T-helper 2 cell (primary cell): Measurements from ENCODE around the gene MTSS2.

ENCODE experiments used
- DNase-seq, 5 experiments: peaks; one replicate each; pipeline versions ENCODE4 v3.0.0 to v3.0.0-alpha.2; 2012 to 2022

The MTSS2 gene

DNA sequence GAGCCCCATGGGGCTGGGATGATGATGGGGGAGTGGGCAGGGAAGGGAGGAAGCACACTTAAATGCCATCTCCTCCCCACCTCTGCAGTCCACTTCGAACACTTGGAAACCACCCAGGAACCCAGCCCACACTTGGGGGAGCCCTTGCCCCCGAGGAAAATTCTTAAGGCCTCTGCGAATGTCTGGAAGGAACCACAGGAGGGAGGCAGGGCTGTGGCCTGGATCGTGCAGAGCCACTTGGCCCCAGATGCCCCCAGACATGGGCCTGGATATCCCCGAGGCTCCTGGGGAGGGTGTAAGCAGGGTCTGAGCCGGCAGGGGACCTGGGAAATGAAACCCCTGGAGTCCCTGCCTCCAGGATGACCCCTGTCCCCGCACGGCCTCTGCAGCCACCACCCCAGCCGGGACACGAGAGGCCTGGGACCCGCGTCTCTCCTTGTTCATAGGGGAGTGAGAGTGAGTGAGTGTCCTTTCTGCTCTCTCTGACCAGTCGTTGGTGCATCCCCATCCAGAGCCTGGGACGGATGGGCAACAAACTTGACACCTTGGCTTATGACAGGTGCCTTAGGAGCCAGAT, 11.8 kb upstream of the MTSS2 start:
- no peak for DNase-seq

DNA sequence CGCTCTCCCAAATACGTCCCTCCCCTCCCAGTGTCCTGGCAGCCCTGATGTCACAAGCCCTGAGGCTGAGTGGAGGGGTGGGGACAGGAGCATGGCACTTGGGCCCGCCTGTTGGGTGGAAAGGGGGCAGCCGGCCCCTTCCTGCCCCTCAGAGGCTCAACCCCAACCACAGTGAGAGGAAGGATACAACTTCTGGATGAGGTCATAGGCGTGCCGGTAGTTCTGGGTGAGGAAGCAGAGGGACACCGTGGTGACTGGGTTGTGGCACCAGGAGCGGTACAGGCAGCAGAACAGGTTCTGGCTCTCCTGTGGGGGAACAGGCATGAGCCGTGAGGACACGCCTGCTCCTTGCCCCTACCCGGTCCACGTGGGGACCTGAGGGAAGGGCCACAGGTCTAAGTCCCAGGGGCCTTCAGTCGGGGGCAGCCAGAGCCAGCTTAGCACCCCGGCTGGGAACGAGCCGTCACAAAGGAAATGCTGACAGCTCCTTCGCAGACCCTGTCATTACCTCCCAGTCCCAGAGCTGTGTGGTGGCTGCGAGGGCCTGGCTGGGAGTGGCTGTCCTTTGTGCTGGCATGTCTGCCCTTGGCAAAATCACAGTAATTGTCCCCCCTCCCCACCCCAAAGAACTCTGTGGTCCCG, 11.2 kb upstream of the MTSS2 start:
- peak in 1 of 5 experiments; percentile 12 for DNase-seq

DNA sequence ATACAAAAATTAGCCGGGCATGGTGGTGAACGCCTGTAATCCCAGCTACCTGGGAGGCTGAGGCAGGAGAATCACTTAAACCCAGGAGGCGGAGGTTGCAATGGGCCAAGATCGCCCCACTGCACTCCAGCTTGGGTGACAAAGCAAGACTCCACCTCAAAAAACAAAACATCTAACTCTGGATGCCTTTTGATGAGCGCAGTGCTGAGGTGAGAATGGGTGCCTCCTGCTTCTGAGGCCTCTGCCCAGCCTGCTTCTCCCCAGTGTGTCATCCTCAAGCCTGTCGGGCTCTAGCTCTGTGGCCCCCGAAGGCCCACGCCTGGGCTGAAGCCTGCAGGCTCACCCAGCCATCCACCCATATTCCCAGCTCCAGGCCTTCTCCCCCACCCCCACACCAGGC, 10.5 kb upstream of the MTSS2 start:
- DNase-seq, result no peak

DNA sequence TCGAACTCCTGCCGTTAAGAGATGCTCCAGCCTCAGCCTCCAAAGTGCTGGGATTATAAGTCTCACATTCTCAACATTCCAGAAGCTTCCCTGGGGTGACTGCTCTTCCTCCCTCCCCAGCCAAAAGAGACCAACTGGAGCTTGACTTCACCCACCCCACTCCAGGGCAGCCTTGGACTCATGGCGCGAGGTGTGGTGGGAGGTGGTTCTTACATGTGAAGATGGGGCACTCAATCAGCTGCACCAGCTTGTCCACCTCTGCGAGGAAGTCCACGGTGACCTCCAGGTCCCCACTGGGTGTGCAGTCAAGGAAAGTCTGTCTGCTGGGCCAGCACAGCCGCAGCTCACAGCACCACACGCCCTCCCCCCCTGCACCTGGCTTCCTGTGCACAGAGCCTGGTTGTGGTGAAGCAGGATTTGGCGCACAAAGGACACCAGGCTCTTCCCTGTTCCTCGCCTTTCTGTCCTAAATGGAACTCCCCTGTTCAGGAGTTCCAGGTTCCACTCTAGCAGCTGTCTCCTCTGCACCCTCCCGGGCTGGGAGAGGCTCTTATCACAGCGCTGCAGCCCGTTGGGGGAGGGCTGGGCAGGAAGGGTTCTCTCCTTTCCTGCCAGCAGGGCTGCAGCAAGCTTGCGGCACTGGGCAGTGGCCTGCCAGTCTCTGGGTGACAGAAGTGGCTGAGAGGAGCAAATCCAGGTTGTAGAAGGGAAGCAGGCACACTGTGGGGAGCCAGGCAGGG, 9.6 kb upstream of the MTSS2 start:
- DNase-seq, result peak in 1 of 5 experiments; percentile 42

DNA sequence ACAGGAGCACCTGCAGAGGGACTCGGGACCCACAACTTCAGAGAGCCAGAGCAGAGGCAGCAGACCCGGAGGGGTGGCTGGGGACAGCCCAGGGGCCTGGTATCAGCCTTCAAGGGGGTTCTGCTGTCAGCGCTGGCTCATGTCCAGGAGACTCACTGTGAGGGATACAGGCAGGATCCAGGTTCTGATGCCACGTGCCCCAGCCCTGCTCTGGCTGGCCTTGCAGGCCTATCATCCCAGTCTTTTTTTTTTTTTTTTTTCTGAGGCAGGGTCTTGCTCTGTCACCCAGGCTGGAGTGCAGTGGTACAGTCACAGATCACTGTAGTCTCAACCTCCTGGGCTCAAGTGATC, 9.0 kb upstream of the MTSS2 start:
- no peak for DNase-seq

GRCh38 chr16:70694088-70694867, 8.4 kb upstream of the MTSS2 start:
- no peak for DNase-seq

GRCh38 chr16:70692873-70693671, 7.2 kb upstream of the MTSS2 start:
- DNase-seq, result no peak

GRCh38 chr16:70692130-70692872, 6.4 kb upstream of the MTSS2 start:
- no peak for DNase-seq

- DNase-seq, result no peak
Observed at GRCh38 chr16:70691223-70692129, 5.6 kb upstream of the MTSS2 start.

DNA sequence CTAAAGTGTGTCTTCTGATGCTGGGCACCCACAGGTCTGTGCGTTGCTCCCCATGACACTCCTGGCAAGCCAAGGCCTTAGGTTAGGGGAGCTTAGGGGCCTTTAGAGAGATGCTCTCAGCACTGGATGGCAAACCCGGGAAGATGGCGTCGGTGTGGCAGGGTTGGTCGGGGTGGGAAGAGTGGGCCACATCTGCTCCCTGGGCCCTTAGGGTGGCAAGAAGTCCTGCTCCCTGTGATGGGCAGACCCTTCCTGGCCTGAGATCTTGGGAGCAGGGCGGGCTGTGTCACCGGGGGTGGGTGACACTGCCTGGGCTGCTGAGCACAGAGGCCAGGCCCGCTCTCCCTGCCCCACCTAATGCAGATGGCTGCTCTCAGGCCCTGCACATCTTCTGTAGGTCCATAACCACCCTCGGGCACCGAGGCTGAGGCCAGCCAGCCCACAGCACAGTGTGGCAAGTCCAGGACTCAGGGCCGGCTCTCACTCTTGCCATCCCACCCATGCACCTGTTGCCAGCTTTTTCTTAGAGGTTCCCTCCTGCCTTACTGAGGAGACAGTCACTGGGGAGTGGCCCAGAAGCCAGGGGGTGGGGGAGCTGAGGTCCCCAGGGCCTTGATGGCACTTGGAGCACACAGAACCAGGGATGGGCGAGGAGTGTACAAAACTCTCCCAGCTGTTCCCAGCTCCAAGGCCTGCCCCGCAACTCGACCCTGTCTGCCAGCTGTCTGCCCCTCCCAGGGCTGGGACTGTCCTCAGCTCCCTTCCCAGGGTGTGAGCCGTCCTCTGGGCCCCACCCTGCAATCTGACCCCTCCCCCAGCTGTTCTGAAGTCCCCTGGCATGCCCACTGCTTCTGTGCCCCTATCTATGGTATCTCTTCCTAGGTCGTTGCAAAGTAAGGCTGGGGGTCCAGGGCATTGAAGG, 4.4 kb upstream of the MTSS2 start:
- no peak for DNase-seq

DNA sequence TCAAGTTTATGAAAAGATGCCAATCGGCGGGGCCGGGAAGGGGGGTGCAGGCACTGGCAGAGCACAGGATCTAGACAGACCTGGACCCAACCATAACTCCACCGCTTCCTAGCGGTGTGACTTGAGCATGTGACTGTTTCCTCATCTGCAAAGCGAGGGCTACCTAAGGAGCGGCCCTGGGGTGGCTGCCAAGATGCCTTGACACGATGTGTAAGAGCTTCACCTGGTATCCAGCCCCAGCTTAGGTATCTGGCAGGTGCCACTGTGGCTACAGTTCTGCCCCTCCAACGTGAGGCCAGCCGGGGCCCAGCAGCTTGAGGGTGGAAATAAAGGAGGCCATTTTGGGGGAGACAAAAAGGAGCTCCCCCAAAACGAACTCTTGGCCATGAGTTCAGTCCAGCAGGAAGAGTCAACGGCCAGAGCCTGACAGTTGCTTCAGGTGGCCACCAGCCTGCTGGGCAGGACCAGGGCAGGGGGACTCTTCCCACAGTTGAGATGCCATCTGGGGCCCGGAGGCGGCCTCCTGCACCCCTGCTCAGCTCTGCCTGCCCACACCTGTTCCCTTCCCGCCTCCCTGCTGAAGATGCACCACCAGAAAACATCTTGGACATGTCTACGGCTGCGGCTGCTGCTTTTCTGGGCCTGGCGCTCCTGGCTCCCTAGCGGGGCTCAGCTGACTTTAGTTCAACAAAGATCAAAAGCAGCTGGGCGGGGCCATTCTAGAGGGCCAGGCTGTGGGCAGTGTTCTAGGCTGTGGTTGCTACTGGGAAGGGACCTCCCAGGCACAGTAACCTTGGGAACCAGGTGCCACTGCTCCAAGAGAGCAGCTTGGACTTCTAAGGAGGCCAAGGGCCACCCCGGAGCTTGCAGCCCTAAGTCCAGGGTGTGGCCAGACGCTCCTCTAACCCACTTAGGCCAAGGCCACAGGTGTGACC, 3.4 kb upstream of the MTSS2 start:
- no peak for DNase-seq

GRCh38 chr16:70688246-70688742, 2.4 kb upstream of the MTSS2 start:
- no peak for DNase-seq

DNA sequence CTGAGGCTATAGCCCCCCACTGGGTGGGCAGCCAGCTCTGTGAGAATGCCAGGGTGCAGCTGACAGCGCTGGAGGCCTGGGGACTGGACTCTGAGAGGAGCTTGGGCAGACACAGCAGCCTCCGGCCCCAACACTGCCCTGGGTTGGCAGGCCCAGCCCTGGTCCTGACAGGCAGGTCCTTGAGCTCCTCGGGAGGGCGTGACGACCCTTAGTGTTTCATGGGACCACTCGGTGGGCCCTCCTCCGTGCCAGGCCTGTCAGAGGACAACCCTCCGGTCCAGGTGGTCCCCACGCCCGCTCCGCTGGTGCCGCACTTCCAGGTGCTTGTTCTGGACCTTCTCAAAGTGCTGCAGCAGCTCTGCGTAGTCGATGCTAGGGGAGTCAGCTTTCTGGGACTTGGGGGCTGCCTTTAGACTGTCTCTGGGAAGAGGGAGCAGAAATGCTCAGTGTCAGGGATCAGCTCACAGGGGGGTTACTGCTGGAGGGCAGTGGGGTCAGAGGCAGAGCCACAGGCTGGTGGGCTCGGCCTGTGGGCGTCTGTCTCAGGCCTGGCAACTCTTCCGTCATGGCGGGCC, 1.9 kb upstream of the MTSS2 start:
- DNase-seq, result no peak

DNA sequence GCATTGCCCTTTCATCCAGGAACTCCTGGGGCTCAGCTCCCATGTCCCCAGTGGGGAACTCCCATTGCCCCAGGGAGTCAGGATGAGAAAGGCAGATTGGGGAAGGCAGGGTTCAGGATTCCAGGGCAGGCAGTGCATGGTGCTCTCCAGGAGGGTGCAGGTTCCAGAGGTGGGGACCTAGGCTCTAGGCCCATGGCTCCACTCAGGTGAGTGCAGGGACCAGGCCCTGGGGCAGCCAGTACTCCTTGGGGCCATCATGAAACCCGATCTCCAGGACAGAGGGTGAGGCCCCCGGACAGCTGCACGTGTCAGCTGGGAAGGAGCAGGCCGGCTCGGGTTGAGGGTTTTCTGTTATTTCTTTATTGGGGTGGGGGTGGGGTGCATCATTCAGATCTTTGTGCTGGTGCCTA, 1.3 kb upstream of the MTSS2 start:
- no peak for DNase-seq

GRCh38 chr16:70686376-70687101, 686 bp upstream of the MTSS2 start:
- DNase-seq, result no peak

- peak in 1 of 5 experiments; percentile 25 for DNase-seq
Observed at GRCh38 chr16:70685061-70685937, 554 bp downstream of the MTSS2 start.
